Panc1 (cell line): ENCODE measurements around the gene SKOR1. TPM values are rescaled to one million over a fixed set of nuclear protein-coding genes. Genes with fewer than 3 reads are reported as not detected.

ENCODE experiments used
- ATAC-seq: fragments of 200-7000 bp; cut with Tn5 transposase; 2 replicates; pipeline ENCODE4 v1.9.1; 2020; ENCODE audit warnings: mild to moderate bottlenecking, moderate library complexity
- BruUV-seq: library from RNA; stranded (reverse); fragments of 400-500 nt; replicated peaks from 2 replicates; lab custom pipeline; 2021; lab: Mats Ljungman, UMichigan
- CTCF ChIA-PET: fragments of 300-600 bp; sonication (Branson Sonifier 250); formaldehyde crosslinking; loops from one replicate; lab custom pipeline; 2022; ENCODE audit warnings: antibody characterized with exemption; lab: Charles Lee
- POLR2A ChIA-PET: fragments of 300-600 bp; sonication (Branson Sonifier 250); formaldehyde crosslinking; loops from one replicate; lab custom pipeline; 2022; ENCODE audit warnings: antibody characterized with exemption; lab: Charles Lee
- DNase-seq: peaks from one replicate; pipeline ENCODE4 v3.0.0-alpha.2; 2010; ENCODE audit warnings: low read depth, low spot score
- H3K27ac ChIP-seq: 2 replicates; pipeline ENCODE4 v1.5.1; 2011; ENCODE audit warnings: mild to moderate bottlenecking, low read length, inconsistent platforms
- H3K27me3 ChIP-seq: fragments of 200-500 bp; sonication (Bioruptor generic); 2 replicates; pipeline ENCODE4 v1.6.0; 2014; ENCODE audit warnings: low read length, inconsistent platforms; ENCODE audit not compliant: control insufficient read depth, insufficient read depth
- H3K36me3 ChIP-seq: fragments of 200-500 bp; sonication (Bioruptor generic); 2 replicates; pipeline ENCODE4 v1.5.1; 2014; ENCODE audit warnings: inconsistent platforms, mild to moderate bottlenecking, low read length, moderate library complexity; ENCODE audit not compliant: control insufficient read depth, insufficient read depth
- H3K4me1 ChIP-seq: 2 replicates; pipeline ENCODE4 v1.5.1; 2011; ENCODE audit warnings: inconsistent platforms, mild to moderate bottlenecking, low read length, moderate library complexity; ENCODE audit not compliant: control insufficient read depth, insufficient read depth
- H3K4me3 ChIP-seq, 2 experiments: 2 replicates each; pipeline ENCODE4 v1.5.1; 2011 to 2012; ENCODE audit warnings: low read depth in 2 of 2, low read length in 2 of 2, mild to moderate bottlenecking in 2 of 2, inconsistent platforms in 1 of 2, moderate library complexity in 1 of 2
- H3K9me3 ChIP-seq: fragments of 200-500 bp; sonication (Bioruptor generic); 2 replicates; pipeline ENCODE4 v1.5.1; 2014; ENCODE audit warnings: low read depth, mild to moderate bottlenecking, inconsistent platforms, low read length, moderate library complexity; ENCODE audit not compliant: control insufficient read depth, insufficient read depth
- POLR2AphosphoS5 ChIP-seq: IDR thresholded peaks from 2 replicates; pipeline ENCODE4 v1.6.1; 2012; ENCODE audit warnings: mild to moderate bottlenecking, low read depth, low read length, moderate library complexity
- REST ChIP-seq, 2 experiments: IDR thresholded peaks; 2 replicates each; pipeline ENCODE4 v1.6.1; 2011 to 2012; ENCODE audit warnings: low read depth in 2 of 2, control low read depth in 1 of 2, low read length in 1 of 2, mild to moderate bottlenecking in 1 of 2, moderate library complexity in 1 of 2; ENCODE audit not compliant: insufficient read depth in 1 of 2
- SIN3A ChIP-seq: IDR thresholded peaks from 2 replicates; pipeline ENCODE4 v1.6.1; 2012; ENCODE audit warnings: low read depth, mild to moderate bottlenecking, low read length, moderate library complexity, borderline replicate concordance; ENCODE audit not compliant: insufficient read depth
- TCF7L2 ChIP-seq: IDR thresholded peaks from 2 replicates; pipeline ENCODE4 v1.6.1; 2011; ENCODE audit warnings: mild to moderate bottlenecking, low read depth, low read length, inconsistent platforms
- in situ Hi-C: cut with HindIII; loops from 2 replicates; pipeline ENCODE4 v1.10.0; 2016; ENCODE audit warnings: low sequenced_read_pairs, low pct_unique_long_range_greater_than_20kb
- intact Hi-C: fragments of 100-400 bp; cut with micrococcal nuclease; formaldehyde crosslinking; loops from one replicate; pipeline ENCODE4 v1.10.0; 2022; ENCODE audit not compliant: unreplicated experiment
- total RNA-seq: library from RNA; stranded (reverse); gene quantifications from one replicate; pipeline ENCODE4 v1.2.1, GENCODE V29; 2021; ENCODE audit not compliant: unreplicated experiment
- TF ChIP-seq, protein P1 (sequence below): fragments of 450-650 bp; IDR thresholded peaks from 2 replicates; pipeline ENCODE4 v1.5.1; 2017; ENCODE audit warnings: mild to moderate bottlenecking

The SKOR1 gene
- total RNA-seq, 1 experiment from 2014 or later, result 0.21 TPM

DNA sequence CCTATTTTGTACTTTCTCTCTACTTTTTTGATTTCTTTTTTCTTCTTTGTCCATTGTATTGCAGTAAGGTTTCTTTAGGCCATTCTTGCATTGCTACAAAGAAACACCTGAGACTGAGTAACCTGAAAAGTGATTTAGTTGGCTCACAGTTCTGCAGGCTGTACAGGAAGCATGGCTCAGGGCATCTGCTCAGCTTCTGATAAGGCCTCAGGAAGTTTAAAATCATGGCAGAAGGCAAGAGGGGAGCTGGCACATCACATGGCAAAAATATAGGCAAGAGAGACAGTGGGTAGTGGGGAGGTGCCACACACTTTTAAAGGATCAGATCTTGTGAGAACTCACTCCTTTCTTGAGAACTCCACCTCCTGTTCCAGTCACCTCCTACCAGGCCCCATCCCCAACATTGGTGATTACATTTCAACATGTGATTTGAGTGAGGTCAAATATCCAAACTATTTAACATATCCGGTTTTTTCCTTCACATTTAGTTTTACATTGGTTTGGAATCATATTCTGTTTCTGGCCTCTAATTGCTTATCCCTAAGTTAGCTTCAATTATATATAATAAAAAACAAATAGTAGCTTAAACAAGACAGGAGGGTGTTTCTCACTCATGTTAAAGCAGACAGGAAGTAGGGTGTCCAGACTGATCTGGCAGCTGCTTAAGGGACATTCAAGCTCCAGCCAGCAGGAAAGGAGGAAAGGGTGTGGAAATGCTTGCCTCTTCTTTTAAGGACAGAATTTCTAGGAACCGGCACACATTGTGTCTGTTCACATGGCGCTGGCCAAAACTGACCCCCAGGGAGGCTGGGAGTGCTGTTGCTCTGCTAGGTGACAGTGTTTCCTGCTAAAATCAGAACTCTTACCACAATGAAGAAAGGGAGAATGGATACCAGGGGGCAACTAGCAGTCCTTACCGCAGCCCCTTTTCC, 28.8 kb upstream of the SKOR1 start:
- no peak for TF ChIP-seq TCF7L2
- no peak for TF ChIP-seq POLR2AphosphoS5
- TF ChIP-seq, protein P1, sequence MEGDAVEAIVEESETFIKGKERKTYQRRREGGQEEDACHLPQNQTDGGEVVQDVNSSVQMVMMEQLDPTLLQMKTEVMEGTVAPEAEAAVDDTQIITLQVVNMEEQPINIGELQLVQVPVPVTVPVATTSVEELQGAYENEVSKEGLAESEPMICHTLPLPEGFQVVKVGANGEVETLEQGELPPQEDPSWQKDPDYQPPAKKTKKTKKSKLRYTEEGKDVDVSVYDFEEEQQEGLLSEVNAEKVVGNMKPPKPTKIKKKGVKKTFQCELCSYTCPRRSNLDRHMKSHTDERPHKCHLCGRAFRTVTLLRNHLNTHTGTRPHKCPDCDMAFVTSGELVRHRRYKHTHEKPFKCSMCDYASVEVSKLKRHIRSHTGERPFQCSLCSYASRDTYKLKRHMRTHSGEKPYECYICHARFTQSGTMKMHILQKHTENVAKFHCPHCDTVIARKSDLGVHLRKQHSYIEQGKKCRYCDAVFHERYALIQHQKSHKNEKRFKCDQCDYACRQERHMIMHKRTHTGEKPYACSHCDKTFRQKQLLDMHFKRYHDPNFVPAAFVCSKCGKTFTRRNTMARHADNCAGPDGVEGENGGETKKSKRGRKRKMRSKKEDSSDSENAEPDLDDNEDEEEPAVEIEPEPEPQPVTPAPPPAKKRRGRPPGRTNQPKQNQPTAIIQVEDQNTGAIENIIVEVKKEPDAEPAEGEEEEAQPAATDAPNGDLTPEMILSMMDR, result no peak
- no peak for TF ChIP-seq SIN3A
- TF ChIP-seq REST (IDR thresholded peaks at IDR 0.05; ENCODE audit: insufficient read depth in 1 of 2, low read depth in 2 of 2, low read length in 1 of 2), result no peak

DNA sequence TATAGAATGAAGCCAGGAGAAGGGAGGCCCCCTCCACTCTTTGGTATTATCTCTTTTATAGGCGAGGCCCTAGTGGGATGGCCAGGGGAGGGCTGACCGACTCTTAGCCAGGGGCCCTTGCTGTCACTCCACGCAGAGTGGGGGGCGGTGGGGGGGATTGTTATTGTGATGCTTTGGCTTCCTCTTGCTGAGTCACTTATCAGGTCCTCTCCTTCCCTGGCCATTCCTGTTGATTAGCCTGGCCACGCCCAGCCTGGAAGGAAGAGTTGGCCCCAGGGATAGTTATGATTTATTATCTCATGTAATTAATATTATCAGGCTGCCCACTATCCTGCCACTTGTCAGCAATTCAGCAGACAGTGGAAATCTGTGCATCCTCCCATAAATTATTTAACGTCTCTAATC, 25.5 kb upstream of the SKOR1 start:
- ATAC-seq, result no peak
- no TSS peak for BruUV-seq
- Histone ChIP-seq H3K4me3 (no peak overlapping the region), H3K4me1 (no peaks in the 10 kb centered on the region), H3K27ac (no peak overlapping the region), H3K36me3 (no peaks in the 10 kb centered on the region), H3K27me3 (no peaks in the 10 kb centered on the region), H3K9me3 (peaks cover 8% of the 10 kb centered on the region; the same call in 1 of the 2 replicates)
- TF ChIP-seq SIN3A, result no peak
- TF ChIP-seq TCF7L2, result no peak
- TF ChIP-seq, protein P1, result no peak
- no peak for TF ChIP-seq REST (IDR thresholded peaks at IDR 0.05; ENCODE audit: insufficient read depth in 1 of 2, low read depth in 2 of 2, low read length in 1 of 2)
- TF ChIP-seq POLR2AphosphoS5, result no peak
- in situ Hi-C loops (no loop called here), intact Hi-C loops (no loop called here)
- POLR2A ChIA-PET, result no interaction called here
- DNase-seq, result no peak
- CTCF ChIA-PET, result no interaction called here

More for the DNA sequence above, 28.8 kb upstream of the SKOR1 start:
- no peak for DNase-seq
- in situ Hi-C loops, result no loop called here
- H3K4me1 ChIP-seq, result no peaks in the 10 kb centered on the region
- H3K27ac ChIP-seq, result no peak overlapping the region
- intact Hi-C loops, result no loop called here
- H3K36me3 ChIP-seq, result no peaks in the 10 kb centered on the region
- POLR2A ChIA-PET, result no interaction called here
- no TSS peak for BruUV-seq
- ATAC-seq, result no peak
- CTCF ChIA-PET, result no interaction called here
- H3K27me3 ChIP-seq, result no peaks in the 10 kb centered on the region
- peaks cover 10% of the 10 kb centered on the region; the same call in 1 of the 2 replicates for H3K9me3 ChIP-seq
- no peak overlapping the region for H3K4me3 ChIP-seq
